ENCODE data around the gene GLIPR2. TPM values are rescaled to one million over a fixed set of nuclear protein-coding genes. Genes with fewer than 3 reads are reported as not detected.

Gene GLIPR2
- total and polyA plus RNA-seq, 2 donors (not counting 3 experiments of a cell fraction or from before 2014, with no cell fraction given): 22.0 to 42.4 TPM

- Histone ChIP-seq H3K27me3 (ENCODE audit: control insufficient read depth in 2 of 2, insufficient read depth in 2 of 2, low read length in 2 of 2) (no peaks in the 10 kb centered on the region), H3K4me2 (ENCODE audit: insufficient read depth, low read length) (peak overlapping the region; percentile 89), H3K27ac (ENCODE audit: insufficient read depth, low read depth, low read length) (no peak overlapping the region), H3K9me3 (replicated peaks; ENCODE audit: control insufficient read depth, insufficient read depth, low read length) (no peaks in the 10 kb centered on the region), H3K9ac (replicated peaks; ENCODE audit: extremely low read depth, insufficient read depth, low read length) (peak overlapping the region; percentile 96), H3K9me1 (replicated peaks; ENCODE audit: control insufficient read depth, extremely low read depth, insufficient read depth, low read length) (no peaks in the 10 kb centered on the region), H3K4me3 (replicated peaks in 1 of 3; ENCODE audit: insufficient read depth in 1 of 3, low read depth in 1 of 3, low read length in 3 of 3) (peak overlapping the region; percentile 80 to 93 (median 90)), H3K4me1 (ENCODE audit: control insufficient read depth, extremely low read depth, insufficient read depth, low read length) (peaks cover 31% of the 10 kb centered on the region), H4K20me1 (replicated peaks; ENCODE audit: control insufficient read depth, extremely low read depth, insufficient read depth, low read length) (no peaks in the 10 kb centered on the region), H3K79me2 (ENCODE audit: control insufficient read depth, insufficient read depth, low read length) (peaks cover 61% of the 10 kb centered on the region), H3K36me3 (ENCODE audit: control insufficient read depth in 2 of 2, extremely low read depth in 1 of 2, insufficient read depth in 2 of 2, low read length in 2 of 2) (peaks cover 0 to 2% of the 10 kb centered on the region in 2 experiments), H2AFZ (ENCODE audit: low read depth, low read length) (no peak overlapping the region)
- BruUV-seq (replicated peaks): no TSS peak
- DNase-seq (ENCODE audit: low read depth, low spot score) (peak; percentile 15), FAIRE-seq (peak; percentile 33)
- ChIA-PET CTCF (interaction anchor here (1.1 to 4.3 kb wide), 5 partner anchors 9 to 136 kb away, joined by 3 to 23 read pairs (median 4); no protein-coding TSS in a partner anchor), POLR2A (no interaction called here)
- intact Hi-C loops (cut with micrococcal nuclease) (loop anchor here (5.0 kb wide), 1 partner anchor 135 kb away; no protein-coding TSS in a partner anchor), dilution Hi-C loops (cut with MboI; ENCODE audit: extremely low pct_ligation_motif_present, low sequenced_read_pairs) (no loop called here)
- no peak for TF ChIP-seq MYC (IDR thresholded peaks at IDR 0.05; ENCODE audit: low read depth, low read length)
- TF ChIP-seq CTCF (IDR thresholded peaks at IDR 0.05; ENCODE audit: extremely low read depth in 1 of 2, insufficient read depth in 1 of 2, low read depth in 1 of 2, low read length in 2 of 2): no peak
- no peak for TF ChIP-seq FOS (IDR thresholded peaks at IDR 0.05; ENCODE audit: borderline replicate concordance, insufficient read depth, low read length)
- no peak for TF ChIP-seq POLR2AphosphoS5 (IDR thresholded peaks at IDR 0.05; ENCODE audit: insufficient read depth, low read depth, low read length)
- TF ChIP-seq JUN (IDR thresholded peaks at IDR 0.05; ENCODE audit: borderline replicate concordance, insufficient read depth, insufficient read length, low read depth): no peak
- TF ChIP-seq POLR2A (IDR thresholded peaks at IDR 0.05; ENCODE audit: low read depth, low read length): no peak
- TF ChIP-seq, protein P1, sequence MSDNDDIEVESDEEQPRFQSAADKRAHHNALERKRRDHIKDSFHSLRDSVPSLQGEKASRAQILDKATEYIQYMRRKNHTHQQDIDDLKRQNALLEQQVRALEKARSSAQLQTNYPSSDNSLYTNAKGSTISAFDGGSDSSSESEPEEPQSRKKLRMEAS (IDR thresholded peaks at IDR 0.05; ENCODE audit: insufficient read depth, insufficient read length): no peak
- no peak for TF ChIP-seq GATA2 (IDR thresholded peaks at IDR 0.05; ENCODE audit: insufficient read depth, insufficient read length, low read depth, low read length)
- TF ChIP-seq EZH2 (IDR thresholded peaks at IDR 0.05; ENCODE audit: borderline replicate concordance, low read depth, low read length, severe bottlenecking): no peak
Observed at GRCh38 chr9:36192196-36192595, 55.7 kb downstream of the GLIPR2 start.
